Muscle of leg (tissue), 16 donors: ENCODE data around the gene LRRTM3. TPM values are rescaled to one million over a fixed set of nuclear protein-coding genes. Genes with fewer than 3 reads are reported as not detected.
A peak's percentile ranks its signal among the peaks of the same experiment; 100 is the strongest.

Experiments
- DNase-seq: peaks from one replicate; pipeline ENCODE4 v3.0.0; 2013
- H3K27ac ChIP-seq: one replicate; pipeline ENCODE4 v1.5.1; 2013; ENCODE audit warnings: mild to moderate bottlenecking, low read length, control low read depth
- H3K27me3 ChIP-seq: one replicate; pipeline ENCODE4 v1.6.1; 2013; ENCODE audit warnings: low read length; ENCODE audit not compliant: control insufficient read depth, insufficient read depth
- H3K36me3 ChIP-seq: one replicate; pipeline ENCODE4 v1.6.1; 2013; ENCODE audit warnings: low read length; ENCODE audit not compliant: control insufficient read depth, insufficient read depth
- H3K4me1 ChIP-seq: one replicate; pipeline ENCODE4 v1.6.1; 2013; ENCODE audit warnings: low read length; ENCODE audit not compliant: control insufficient read depth, insufficient read depth
- H3K4me3 ChIP-seq: one replicate; pipeline ENCODE4 v1.5.1; 2013; ENCODE audit warnings: low read length, control low read depth
- H3K9me3 ChIP-seq: replicated peaks from 2 replicates; pipeline ENCODE4 v1.6.1; 2013; ENCODE audit warnings: low read depth, low read length; ENCODE audit not compliant: control insufficient read depth
- WGBS: methylation state at CpG from one replicate; pipeline ENCODE4 v1.1.5; 2013; ENCODE audit warnings: missing lambda C conversion rate; ENCODE audit not compliant: insufficient coverage; 5-methylcytosine and 5-hydroxymethylcytosine counted together
- long read RNA-seq, 11 donors: transcript quantifications; one replicate each; lab custom pipeline, GENCODE V29; 2026
- polyA plus RNA-seq, 8 donors: library from polyadenylated mRNA; unstranded; fragments of 120-200 nt; gene quantifications; one replicate each; pipeline versions ENCODE4 v1.2.1 to v1.2.3, GENCODE V29; 2013; ENCODE audit warnings: inconsistent platforms in 1 of 8, low replicate concordance in 1 of 8; ENCODE audit not compliant: insufficient read length in 8 of 8, insufficient read depth in 1 of 8
- total RNA-seq: library from RNA; stranded (reverse); fragments of 120-200 nt; gene quantifications from one replicate; pipeline ENCODE4 v1.2.4, GENCODE V29; 2013

The LRRTM3 gene
- total RNA-seq (2.6 TPM), polyA plus RNA-seq (1 to 10 TPM; 1.7 to 6.8 (median 2.1) TPM)
- long read RNA-seq, donor 1: 0 reads
- long read RNA-seq, donor 2: 0 reads
- long read RNA-seq, donor 3: 0 reads
- long read RNA-seq, donor 4: 0 reads
- long read RNA-seq, donor 5, full-length matches to known transcripts: 3 of 11 reads
- long read RNA-seq, donor 5, partial matches to known transcripts: 8 of 11 reads
- long read RNA-seq, donor 5, other reads (novel, unspliced or antisense): 0 of 11 reads
- long read RNA-seq, donor 6: 0 reads
- long read RNA-seq, donor 7, full-length matches to known transcripts: 1 of 1 reads
- long read RNA-seq, donor 7, partial matches to known transcripts: 0 of 1 reads
- long read RNA-seq, donor 7, other reads (novel, unspliced or antisense): 0 of 1 reads
- long read RNA-seq, donor 8: 0 reads
- long read RNA-seq, donor 9: 0 reads
- long read RNA-seq, donor 10: 0 reads
- long read RNA-seq, donor 11, full-length matches to known transcripts: 1 of 1 reads
- long read RNA-seq, donor 11, partial matches to known transcripts: 0 of 1 reads
- long read RNA-seq, donor 11, other reads (novel, unspliced or antisense): 0 of 1 reads

GRCh38 chr10:66925896-66926715, at the start of gene LRRTM3:
LRRTM3 (plus strand) TSS chr10:66926036.
- Histone ChIP-seq H3K27me3 (peaks cover 14% of the 10 kb centered on the region), H3K4me3 (peak within 1 kb of the TSS; percentile 36), H3K9me3 (no peaks in the 10 kb centered on the region), H3K36me3 (no peaks in the 10 kb centered on the region), H3K27ac (no peak within 1 kb of the TSS), H3K4me1 (peaks cover 3% of the 10 kb centered on the region)
- WGBS: 0% methylated on average over 6 of the region's 16 CpGs
- DNase-seq: peak; percentile 93

- WGBS: no CpG with 5 or more reads among the region's 2 CpGs
- H3K27me3 ChIP-seq: no peaks in the 10 kb centered on the region
- H3K4me3 ChIP-seq: no peak overlapping the region
- no peaks in the 10 kb centered on the region for H3K4me1 ChIP-seq
- no peaks in the 10 kb centered on the region for H3K36me3 ChIP-seq
- H3K9me3 ChIP-seq: no peaks in the 10 kb centered on the region
- no peak for DNase-seq
- no peak overlapping the region for H3K27ac ChIP-seq
These were observed 48.5 kb upstream of the LRRTM3 start for GRCh38 chr10:66877361-66877760.

- Histone ChIP-seq H3K27me3 (no peaks in the 10 kb centered on the region), H3K27ac (no peak overlapping the region), H3K9me3 (no peaks in the 10 kb centered on the region), H3K4me1 (no peaks in the 10 kb centered on the region), H3K36me3 (no peaks in the 10 kb centered on the region), H3K4me3 (no peak overlapping the region)
- DNase-seq: no peak
- no CpG with 5 or more reads among the region's 1 CpG for WGBS
These were observed 45.5 kb upstream of the LRRTM3 start for GRCh38 chr10:66880292-66880691.

GRCh38 chr10:66880826-66881225, 45.0 kb upstream of the LRRTM3 start:
- DNase-seq: no peak
- 71% methylated on average over 1 of the region's 2 CpGs for WGBS
- no peaks in the 10 kb centered on the region for H3K36me3 ChIP-seq
- H3K27me3 ChIP-seq: no peaks in the 10 kb centered on the region
- H3K27ac ChIP-seq: no peak overlapping the region
- H3K9me3 ChIP-seq: no peaks in the 10 kb centered on the region
- no peaks in the 10 kb centered on the region for H3K4me1 ChIP-seq
- no peak overlapping the region for H3K4me3 ChIP-seq

DNA sequence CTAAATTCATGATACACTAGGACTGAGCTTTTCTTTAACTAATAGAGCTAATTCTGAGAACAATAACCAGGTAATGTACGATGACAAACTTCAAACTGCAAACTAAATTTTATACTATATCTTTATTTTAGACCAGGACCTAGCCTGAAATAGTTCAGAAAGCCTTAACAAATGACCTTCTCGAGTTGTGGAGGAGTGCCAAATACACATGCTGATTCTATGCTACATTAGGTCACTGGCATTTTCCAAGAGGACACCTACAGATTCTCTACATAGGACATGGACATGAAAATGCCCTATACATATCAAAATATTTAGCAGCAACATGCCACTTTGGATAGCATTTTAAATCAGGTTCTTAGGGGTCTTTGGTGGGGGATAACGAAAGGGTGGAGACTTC, 44.0 kb upstream of the LRRTM3 start:
- no peak overlapping the region for H3K27ac ChIP-seq
- H3K36me3 ChIP-seq: no peaks in the 10 kb centered on the region
- no peaks in the 10 kb centered on the region for H3K4me1 ChIP-seq
- no peaks in the 10 kb centered on the region for H3K9me3 ChIP-seq
- no peak overlapping the region for H3K4me3 ChIP-seq
- H3K27me3 ChIP-seq: no peaks in the 10 kb centered on the region
- no peak for DNase-seq
- 90% methylated on average over 1 of the region's 3 CpGs for WGBS

- Histone ChIP-seq H3K4me3 (no peak overlapping the region), H3K27me3 (no peaks in the 10 kb centered on the region), H3K36me3 (no peaks in the 10 kb centered on the region), H3K4me1 (no peaks in the 10 kb centered on the region), H3K27ac (no peak overlapping the region), H3K9me3 (no peaks in the 10 kb centered on the region)
- 71% methylated on average over 1 of the region's 2 CpGs for WGBS
- DNase-seq: no peak
These were observed 43.6 kb upstream of the LRRTM3 start for GRCh38 chr10:66882271-66882670.

- no peaks in the 10 kb centered on the region for H3K4me1 ChIP-seq
- no peak overlapping the region for H3K4me3 ChIP-seq
These were observed 39.0 kb upstream of the LRRTM3 start for GRCh38 chr10:66886848-66887247.

DNA sequence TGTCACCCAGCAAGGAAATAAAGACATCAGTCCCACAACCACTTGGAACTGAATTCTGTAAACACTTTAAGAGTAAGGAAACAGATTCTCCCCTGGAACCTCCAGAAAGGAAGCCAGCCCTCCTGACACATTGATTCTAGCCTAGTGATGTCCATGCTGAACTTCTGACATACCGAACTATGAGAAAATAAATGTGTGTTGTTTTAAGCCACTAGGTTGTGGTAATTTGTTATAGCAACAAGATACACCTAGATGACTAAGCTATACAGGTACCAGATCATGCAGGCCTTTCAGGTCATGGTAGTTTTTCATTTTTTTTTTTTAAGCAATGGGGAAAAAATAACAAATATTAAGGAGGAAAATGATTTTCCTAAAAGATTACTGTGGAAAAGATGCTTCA, 37.6 kb upstream of the LRRTM3 start:
- no peak for DNase-seq
- Histone ChIP-seq H3K9me3 (no peaks in the 10 kb centered on the region), H3K27me3 (no peaks in the 10 kb centered on the region), H3K4me3 (no peak overlapping the region), H3K4me1 (no peaks in the 10 kb centered on the region), H3K27ac (no peak overlapping the region), H3K36me3 (no peaks in the 10 kb centered on the region)
- WGBS: no CpG with 5 or more reads among the region's 1 CpG

More at GRCh38 chr10:66886848-66887247, 39.0 kb upstream of the LRRTM3 start:
- no peak for DNase-seq
- no peaks in the 10 kb centered on the region for H3K27me3 ChIP-seq
- H3K9me3 ChIP-seq: no peaks in the 10 kb centered on the region
- no peaks in the 10 kb centered on the region for H3K36me3 ChIP-seq
- no peak overlapping the region for H3K27ac ChIP-seq

- no peaks in the 10 kb centered on the region for H3K36me3 ChIP-seq
- no peaks in the 10 kb centered on the region for H3K4me1 ChIP-seq
- no peaks in the 10 kb centered on the region for H3K27me3 ChIP-seq
- no peak overlapping the region for H3K27ac ChIP-seq
- H3K9me3 ChIP-seq: no peaks in the 10 kb centered on the region
- no peak overlapping the region for H3K4me3 ChIP-seq
- no CpG with 5 or more reads among the region's 2 CpGs for WGBS
- no peak for DNase-seq
These were observed 33.0 kb upstream of the LRRTM3 start for GRCh38 chr10:66892871-66893270.

- H3K4me1 ChIP-seq: no peaks in the 10 kb centered on the region
- WGBS: 88% methylated on average over 1 of the region's 5 CpGs
These were observed 15.2 kb upstream of the LRRTM3 start for GRCh38 chr10:66910671-66911070.

More at GRCh38 chr10:66910671-66911070, 15.2 kb upstream of the LRRTM3 start:
- Histone ChIP-seq H3K36me3 (no peaks in the 10 kb centered on the region), H3K4me3 (no peak overlapping the region), H3K27me3 (no peaks in the 10 kb centered on the region), H3K27ac (no peak overlapping the region), H3K9me3 (no peaks in the 10 kb centered on the region)
- no peak for DNase-seq
